MM.1S (cell line): ENCODE results near the gene SORCS2.

Source experiments
- EZH2 ChIP-seq: fragments of 300-600 bp; sonication (generic); optimal IDR thresholded peaks from 2 replicates; pipeline ENCODE3; 2017; ENCODE audit warnings: low read depth, mild to moderate bottlenecking, antibody characterized with exemption, low read length, mixed read lengths
- EZH2phosphoT487 ChIP-seq: fragments of 300-600 bp; sonication (generic); IDR thresholded peaks from 2 replicates; pipeline ENCODE4 v1.6.1; 2018; ENCODE audit warnings: antibody characterized with exemption, low read length
- TF ChIP-seq, protein P1 (sequence below): fragments of 300-600 bp; sonication (generic); IDR thresholded peaks from 2 replicates; pipeline ENCODE4 v1.5.1; 2016; ENCODE audit warnings: antibody characterized with exemption, low read length, mixed read lengths

DNA sequence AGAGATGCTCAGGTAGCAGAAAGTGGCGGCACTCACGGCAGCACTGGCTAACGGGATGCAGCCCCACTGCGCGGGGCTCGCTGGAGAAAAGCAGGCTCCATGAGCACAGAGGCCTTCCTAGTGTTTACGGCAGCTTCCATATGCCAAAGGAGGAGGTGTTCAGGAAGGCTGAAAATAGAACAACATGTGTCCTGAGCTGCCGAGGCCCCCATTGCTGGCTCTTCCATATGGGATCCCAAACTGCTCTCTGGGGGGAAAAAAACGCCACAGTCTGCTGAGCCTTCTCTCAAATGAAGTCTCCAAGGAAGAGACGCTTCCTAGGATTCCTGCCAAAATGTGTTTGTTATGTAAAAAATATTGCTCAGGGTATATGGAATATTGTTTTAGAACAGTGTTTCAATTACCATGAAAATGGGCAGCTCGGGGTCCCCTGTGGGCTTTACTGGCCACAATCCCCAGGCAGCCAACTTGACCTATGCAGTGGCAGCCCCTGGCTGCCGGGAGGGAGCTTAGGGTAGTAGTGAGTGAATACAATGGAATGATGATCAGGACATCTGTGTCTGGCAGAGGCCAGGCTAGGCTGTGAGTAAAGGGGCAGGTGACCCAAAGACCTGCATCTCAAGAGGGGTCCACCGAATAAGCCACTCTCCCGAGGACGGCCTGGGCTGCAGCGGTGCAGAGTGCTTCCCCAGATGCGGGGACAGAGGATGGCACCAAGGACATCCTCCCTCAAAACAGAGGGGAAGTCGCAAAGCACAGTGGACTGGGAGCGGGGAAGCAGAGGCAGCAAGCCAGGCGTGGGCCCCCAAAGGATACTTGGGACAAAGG is 577.3 kb downstream of the SORCS2 start:
- TF ChIP-seq, protein P1, sequence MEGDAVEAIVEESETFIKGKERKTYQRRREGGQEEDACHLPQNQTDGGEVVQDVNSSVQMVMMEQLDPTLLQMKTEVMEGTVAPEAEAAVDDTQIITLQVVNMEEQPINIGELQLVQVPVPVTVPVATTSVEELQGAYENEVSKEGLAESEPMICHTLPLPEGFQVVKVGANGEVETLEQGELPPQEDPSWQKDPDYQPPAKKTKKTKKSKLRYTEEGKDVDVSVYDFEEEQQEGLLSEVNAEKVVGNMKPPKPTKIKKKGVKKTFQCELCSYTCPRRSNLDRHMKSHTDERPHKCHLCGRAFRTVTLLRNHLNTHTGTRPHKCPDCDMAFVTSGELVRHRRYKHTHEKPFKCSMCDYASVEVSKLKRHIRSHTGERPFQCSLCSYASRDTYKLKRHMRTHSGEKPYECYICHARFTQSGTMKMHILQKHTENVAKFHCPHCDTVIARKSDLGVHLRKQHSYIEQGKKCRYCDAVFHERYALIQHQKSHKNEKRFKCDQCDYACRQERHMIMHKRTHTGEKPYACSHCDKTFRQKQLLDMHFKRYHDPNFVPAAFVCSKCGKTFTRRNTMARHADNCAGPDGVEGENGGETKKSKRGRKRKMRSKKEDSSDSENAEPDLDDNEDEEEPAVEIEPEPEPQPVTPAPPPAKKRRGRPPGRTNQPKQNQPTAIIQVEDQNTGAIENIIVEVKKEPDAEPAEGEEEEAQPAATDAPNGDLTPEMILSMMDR: no peak
- TF ChIP-seq EZH2 (no peak), EZH2phosphoT487 (no peak)
